Measurements from ENCODE around the gene STAT3. TPM values are rescaled to one million over a fixed set of nuclear protein-coding genes. Genes with fewer than 3 reads are reported as not detected.

Gene STAT3
- 10 to 100 TPM; 79.4 to 99.5 TPM for total RNA-seq

DNA sequence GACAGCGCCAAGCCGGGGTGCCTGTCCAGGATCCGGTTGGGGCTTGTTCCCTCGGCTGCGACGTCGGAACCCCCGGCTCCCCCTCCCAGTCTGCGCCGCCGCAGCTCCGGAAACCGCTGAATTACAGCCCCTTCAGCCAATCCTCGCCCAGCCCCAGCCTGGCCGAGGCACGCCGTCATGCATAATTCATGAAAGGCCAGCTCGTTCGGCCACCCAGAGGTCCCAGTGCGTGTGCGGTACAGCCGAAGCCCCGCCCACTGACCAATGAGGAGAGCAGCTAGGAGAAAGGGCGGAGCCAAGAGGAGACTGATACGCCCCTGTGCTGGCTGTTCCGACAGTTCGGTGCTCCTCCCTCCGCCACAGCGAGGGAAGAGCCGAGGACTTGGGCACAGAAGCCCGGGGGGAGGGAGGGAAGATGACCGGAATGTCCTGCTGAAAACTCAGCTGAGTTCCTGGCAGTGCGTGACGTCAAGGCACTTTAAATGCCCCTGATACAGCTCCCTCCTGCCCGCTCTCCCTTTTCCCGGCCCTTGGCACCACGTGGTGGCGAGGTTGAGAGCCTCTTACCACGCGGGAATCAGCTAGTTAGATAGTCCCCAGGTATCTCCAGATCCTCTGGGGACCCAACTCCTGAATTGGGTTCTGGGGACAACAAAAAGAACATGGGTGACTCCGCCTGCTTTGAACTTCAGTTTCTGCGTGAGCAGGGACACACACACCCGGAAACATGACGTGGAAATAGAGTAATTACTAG lies at the start of gene STAT3:
TSS of gene STAT3 (minus strand) at position 62 of the 754 bp plus-strand sequence. CDS start 39,926 bp downstream, outside the sequence.
- ATAC-seq, result peak; percentile 93
- TF ChIP-seq, protein P1, sequence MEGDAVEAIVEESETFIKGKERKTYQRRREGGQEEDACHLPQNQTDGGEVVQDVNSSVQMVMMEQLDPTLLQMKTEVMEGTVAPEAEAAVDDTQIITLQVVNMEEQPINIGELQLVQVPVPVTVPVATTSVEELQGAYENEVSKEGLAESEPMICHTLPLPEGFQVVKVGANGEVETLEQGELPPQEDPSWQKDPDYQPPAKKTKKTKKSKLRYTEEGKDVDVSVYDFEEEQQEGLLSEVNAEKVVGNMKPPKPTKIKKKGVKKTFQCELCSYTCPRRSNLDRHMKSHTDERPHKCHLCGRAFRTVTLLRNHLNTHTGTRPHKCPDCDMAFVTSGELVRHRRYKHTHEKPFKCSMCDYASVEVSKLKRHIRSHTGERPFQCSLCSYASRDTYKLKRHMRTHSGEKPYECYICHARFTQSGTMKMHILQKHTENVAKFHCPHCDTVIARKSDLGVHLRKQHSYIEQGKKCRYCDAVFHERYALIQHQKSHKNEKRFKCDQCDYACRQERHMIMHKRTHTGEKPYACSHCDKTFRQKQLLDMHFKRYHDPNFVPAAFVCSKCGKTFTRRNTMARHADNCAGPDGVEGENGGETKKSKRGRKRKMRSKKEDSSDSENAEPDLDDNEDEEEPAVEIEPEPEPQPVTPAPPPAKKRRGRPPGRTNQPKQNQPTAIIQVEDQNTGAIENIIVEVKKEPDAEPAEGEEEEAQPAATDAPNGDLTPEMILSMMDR (IDR thresholded peaks at IDR 0.05), result peak in 1 of 7 experiments; percentile 21
- TF ChIP-seq POLR2A (IDR thresholded peaks at IDR 0.05), result peak; percentile 82 to 95 (median 90)
- intact Hi-C loops (cut with DNase I), result no loop called here
- no peaks in the 10 kb centered on the region for H3K36me3 ChIP-seq (replicated peaks in 1 of 2; ENCODE audit: insufficient read depth in 1 of 2, low read depth in 2 of 2)
- peaks cover 42% of the 10 kb centered on the region for H3K4me1 ChIP-seq
- no peaks in the 10 kb centered on the region for H3K9me3 ChIP-seq
- H3K4me3 ChIP-seq, result peak within 1 kb of the TSS; percentile 68 to 97
- H3K27me3 ChIP-seq, result no peaks in the 10 kb centered on the region
- peak; percentile 100 for DNase-seq
- peak within 1 kb of the TSS; percentile 98 to 99 (median 99) for H3K27ac ChIP-seq
- WGBS, 2 donors, result 0% methylated on average over 19 to 44 of the region's 44 CpGs

DNA sequence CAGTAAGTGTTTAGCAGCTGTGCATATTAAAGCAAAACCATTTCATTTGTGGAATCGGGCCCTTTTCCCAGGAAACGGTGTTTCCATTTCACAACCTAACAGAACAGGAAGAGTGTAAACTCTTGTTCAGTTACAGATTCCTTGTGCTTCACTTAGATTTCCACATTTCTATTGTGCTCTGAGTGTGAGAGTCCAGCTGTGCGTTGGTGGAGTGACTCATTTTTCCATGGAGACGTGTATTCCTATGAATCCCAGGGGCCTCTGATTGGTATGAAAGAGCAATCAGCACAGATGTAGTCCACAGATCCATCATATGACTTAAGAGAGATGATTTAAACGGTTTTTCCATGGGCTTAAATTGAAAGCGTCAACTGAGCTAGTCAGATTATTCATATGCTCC lies 48.1 kb upstream of the STAT3 start:
- peak in 1 of 4 donors; percentile 51 for DNase-seq
- Histone ChIP-seq H3K27ac (no peak overlapping the region), H3K36me3 (replicated peaks in 1 of 2; ENCODE audit: insufficient read depth in 1 of 2, low read depth in 2 of 2) (no peaks in the 10 kb centered on the region), H3K4me3 (no peak overlapping the region), H3K9me3 (no peaks in the 10 kb centered on the region), H3K4me1 (no peaks in the 10 kb centered on the region), H3K27me3 (no peaks in the 10 kb centered on the region)
- no peak for TF ChIP-seq POLR2A (IDR thresholded peaks at IDR 0.05)
- WGBS, 2 donors, result 68 to 70% methylated on average over 6 of the region's 6 CpGs
- intact Hi-C loops (cut with DNase I), result no loop called here
- ATAC-seq, result peak; percentile 71

DNA sequence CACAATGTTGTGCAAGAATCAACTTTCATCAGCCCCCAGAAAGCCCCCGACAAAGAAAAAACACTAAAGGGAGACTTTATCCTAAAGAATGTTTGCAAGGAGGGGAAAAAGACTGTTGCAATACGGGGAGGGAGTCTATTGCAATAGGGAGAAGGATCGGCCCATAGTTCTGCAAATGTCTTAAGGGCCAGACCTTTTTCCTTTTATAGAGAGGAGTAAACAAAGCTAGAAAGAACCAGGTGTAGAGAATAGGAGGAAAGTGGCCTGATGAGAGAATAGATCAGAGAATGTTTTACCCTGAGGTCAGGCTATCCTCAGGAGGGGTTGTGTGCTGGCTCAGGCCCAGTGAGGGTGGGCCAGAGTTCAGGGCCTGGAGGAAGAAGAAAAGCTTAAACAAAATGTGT lies 43.5 kb upstream of the STAT3 start:
- H3K27ac ChIP-seq, result no peak overlapping the region
- ATAC-seq, result no peak
- intact Hi-C loops (cut with DNase I), result no loop called here

DNA sequence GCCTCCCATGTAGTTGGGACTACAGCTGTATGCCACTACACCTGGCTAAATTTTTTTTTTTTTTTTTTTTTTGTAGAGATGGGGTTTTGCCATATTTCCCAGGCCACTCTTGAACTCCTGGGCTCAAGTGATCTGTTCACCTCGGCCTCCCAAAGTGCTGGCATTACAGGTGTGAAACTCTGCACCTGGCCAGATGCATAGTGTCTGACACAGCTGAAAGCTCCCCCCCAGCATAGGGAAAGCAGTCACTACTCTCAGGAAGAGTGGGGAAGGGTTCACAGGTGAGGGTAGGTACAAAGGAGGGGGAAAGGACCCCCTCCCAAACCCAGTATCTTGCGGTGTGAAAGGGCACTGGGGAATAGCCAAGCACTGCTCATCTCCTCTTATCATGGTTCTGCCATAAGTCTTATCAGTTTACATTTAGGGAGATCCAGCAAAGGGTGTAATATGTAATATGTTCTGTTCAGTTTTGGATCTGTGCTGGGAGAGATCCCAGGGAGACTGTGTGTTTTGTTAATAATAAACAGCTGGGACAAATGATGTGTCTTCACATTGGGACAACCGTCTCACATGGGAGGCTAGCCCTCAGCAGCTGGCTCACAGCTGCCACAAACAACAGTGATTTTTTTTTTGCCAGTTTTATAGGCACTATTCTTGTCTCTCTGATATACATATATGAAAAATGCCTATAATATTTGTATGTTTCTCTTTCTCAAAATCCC lies 41.6 kb upstream of the STAT3 start:
- H3K4me3 ChIP-seq, result no peak overlapping the region
- ATAC-seq (peak; percentile 51), DNase-seq (peak; percentile 31 to 81 (median 46))
- intact Hi-C loops (cut with DNase I), result no loop called here
- H3K9me3 ChIP-seq, result no peaks in the 10 kb centered on the region
- no peaks in the 10 kb centered on the region for H3K27me3 ChIP-seq
- peaks cover 9% of the 10 kb centered on the region for H3K4me1 ChIP-seq
- WGBS, 2 donors, result 28 to 33% methylated on average over 2 to 3 of the region's 3 CpGs
- H3K36me3 ChIP-seq (replicated peaks in 1 of 2; ENCODE audit: insufficient read depth in 1 of 2, low read depth in 2 of 2), result no peaks in the 10 kb centered on the region
- H3K27ac ChIP-seq, result peak overlapping the region in 3 of 4 donors; percentile 32 to 46 (median 45)
- no peak for TF ChIP-seq POLR2A (IDR thresholded peaks at IDR 0.05)
- TF ChIP-seq, protein P1 (IDR thresholded peaks at IDR 0.05), result no peak

More for the DNA sequence above, 43.5 kb upstream of the STAT3 start:
- DNase-seq, result no peak
- H3K9me3 ChIP-seq, result no peaks in the 10 kb centered on the region
- no peak overlapping the region for H3K4me3 ChIP-seq
- peaks cover 9% of the 10 kb centered on the region for H3K4me1 ChIP-seq
- H3K27me3 ChIP-seq, result no peaks in the 10 kb centered on the region
- no peaks in the 10 kb centered on the region for H3K36me3 ChIP-seq (replicated peaks in 1 of 2; ENCODE audit: insufficient read depth in 1 of 2, low read depth in 2 of 2)
- 45 to 61% methylated on average over 3 of the region's 3 CpGs for WGBS, 2 donors
- TF ChIP-seq POLR2A (IDR thresholded peaks at IDR 0.05), result no peak
- TF ChIP-seq, protein P1 (IDR thresholded peaks at IDR 0.05), result no peak
